HuH-7 (cell line): ENCODE results near the gene SOX5.
"Not testable (repeated sequence)": the region's sequence is repeated elsewhere in the genome, so short reads cannot be mapped to it uniquely, and the experiment has no call there.

Experiments
- DNase-seq: peaks from one replicate; pipeline ENCODE4 v3.0.0; 2011; ENCODE audit warnings: low spot score

SOX5 gene

GRCh38 chr12:23540572-23540971, 408.9 kb downstream of the SOX5 start:
- DNase-seq, result no peak

GRCh38 chr12:23536293-23536692, 413.2 kb downstream of the SOX5 start:
- DNase-seq, result no peak

- DNase-seq, result no peak
Observed at GRCh38 chr12:23535441-23535840, 414.0 kb downstream of the SOX5 start.

- no peak for DNase-seq
Observed at GRCh38 chr12:23534196-23534595, 415.3 kb downstream of the SOX5 start.

- DNase-seq, result no peak
Observed at GRCh38 chr12:23533699-23534098, 415.8 kb downstream of the SOX5 start.

- DNase-seq, result no peak
Observed at GRCh38 chr12:23533265-23533664, 416.2 kb downstream of the SOX5 start.

- DNase-seq, result peak; percentile 14
Observed at GRCh38 chr12:23528316-23528715, 421.2 kb downstream of the SOX5 start.

GRCh38 chr12:23525450-23526072, 423.9 kb downstream of the SOX5 start:
- no peak for DNase-seq

- DNase-seq, result no peak
Observed at GRCh38 chr12:23523339-23523738, 426.1 kb downstream of the SOX5 start.

- not testable (repeated sequence) for DNase-seq
Observed at GRCh38 chr12:23519444-23519843, 430.0 kb downstream of the SOX5 start.

GRCh38 chr12:23515785-23516184, 433.7 kb downstream of the SOX5 start:
- not testable (repeated sequence) for DNase-seq

- no peak for DNase-seq
Observed at GRCh38 chr12:23510484-23510883, 439.0 kb downstream of the SOX5 start.

GRCh38 chr12:23509832-23510231, 439.6 kb downstream of the SOX5 start:
- DNase-seq, result not testable (repeated sequence)

- DNase-seq, result not testable (repeated sequence)
Observed at GRCh38 chr12:23507785-23508184, 441.7 kb downstream of the SOX5 start.

GRCh38 chr12:23505736-23506135, 443.7 kb downstream of the SOX5 start:
- DNase-seq, result not testable (repeated sequence)

GRCh38 chr12:23504641-23505399, 444.6 kb downstream of the SOX5 start:
- DNase-seq, result no peak

GRCh38 chr12:23504043-23504442, 445.4 kb downstream of the SOX5 start:
- no peak for DNase-seq

GRCh38 chr12:23503544-23503943, 445.9 kb downstream of the SOX5 start:
- no peak for DNase-seq

- DNase-seq, result no peak
Observed at GRCh38 chr12:23502259-23502658, 447.2 kb downstream of the SOX5 start.

GRCh38 chr12:23495472-23495871, 454.0 kb downstream of the SOX5 start:
- no peak for DNase-seq

- DNase-seq, result peak; percentile 12
Observed at GRCh38 chr12:23493672-23494071, 455.8 kb downstream of the SOX5 start.

- DNase-seq, result not testable (repeated sequence)
Observed at GRCh38 chr12:23491029-23491428, 458.4 kb downstream of the SOX5 start.

- no peak for DNase-seq
Observed at GRCh38 chr12:23488130-23488529, 461.3 kb downstream of the SOX5 start.

GRCh38 chr12:23484238-23484637, 465.2 kb downstream of the SOX5 start:
- no peak for DNase-seq
